K562 (cell line): ENCODE measurements around the gene MYOM1. TPM values are rescaled to one million over a fixed set of nuclear protein-coding genes. Genes with fewer than 3 reads are reported as not detected.

Experiments used
- ATAC-seq: fragments of 200-7000 bp; cut with Tn5 transposase; 3 replicates; pipeline ENCODE4 v1.9.1; 2020; ENCODE audit warnings: moderate library complexity
- BruUV-seq: library from RNA; stranded (reverse); fragments of 400-500 nt; replicated peaks from 2 replicates; lab custom pipeline; 2021; lab: Mats Ljungman, UMichigan
- CTCF ChIA-PET: fragments of 300-600 bp; formaldehyde crosslinking; extraction: SDS; loops from one replicate; lab custom pipeline; 2021; ENCODE audit warnings: low intra/inter-chr PET ratio; lab: Yijun Ruan, JAX
- POLR2A ChIA-PET: fragments of 300-600, 350-650 bp; sonication (Branson Sonifier 250); formaldehyde crosslinking; extraction: SDS; loops from one replicate; lab custom pipeline; 2021; ENCODE audit warnings: antibody characterized with exemption, inconsistent platforms; lab: Yijun Ruan, JAX
- DNase-seq, 4 experiments: peaks; one replicate each; pipeline versions ENCODE4 v3.0.0 to v3.0.0-alpha.2; 2011 to 2018; ENCODE audit warnings: low spot score in 3 of 4, mixed read lengths in 3 of 4; ENCODE audit errors: extremely low read depth in 1 of 4
- FAIRE-seq: peaks from 2 replicates; lab custom pipeline; 2011; peaks lifted over from hg19 to GRCh38; lab: Jason Lieb, UNC
- H2AFZ ChIP-seq: 2 replicates; pipeline ENCODE4 v1.6.0; 2011; ENCODE audit warnings: low read depth, low read length, control low read depth, inconsistent platforms
- H3K27ac ChIP-seq: fragments of 200-600 bp; 3 replicates; pipeline ENCODE4 v1.8.0; 2011; ENCODE audit warnings: low read depth, mild to moderate bottlenecking, control low read depth, inconsistent platforms, low read length, moderate library complexity, mixed read lengths; ENCODE audit errors: extremely low read depth
- H3K27me3 ChIP-seq, 2 experiments: fragments of 300-600 bp in 1 of 2; 2 replicates in 1 of 2; 3 replicates in 1 of 2; pipeline versions ENCODE4 v1.6.0 to v1.8.0; 2011; ENCODE audit warnings: inconsistent platforms in 2 of 2, low read length in 2 of 2, mild to moderate bottlenecking in 1 of 2, mixed read lengths in 1 of 2, moderate library complexity in 1 of 2; ENCODE audit not compliant: control insufficient read depth in 2 of 2, insufficient read depth in 2 of 2
- H3K36me3 ChIP-seq: fragments of 300-600 bp; 3 replicates; pipeline ENCODE4 v1.8.0; 2011; ENCODE audit warnings: mild to moderate bottlenecking, low read length, inconsistent platforms; ENCODE audit not compliant: control insufficient read depth, insufficient read depth
- H3K4me1 ChIP-seq, 2 experiments: fragments of 200-600 bp in 1 of 2; replicated peaks in 1 of 2; 2 replicates in 1 of 2; 3 replicates in 1 of 2; pipeline versions ENCODE4 v1.5.1 to v1.8.0; 2011; ENCODE audit warnings: inconsistent platforms in 2 of 2, low read length in 2 of 2, mild to moderate bottlenecking in 1 of 2, mixed read lengths in 1 of 2, moderate library complexity in 1 of 2; ENCODE audit not compliant: control insufficient read depth in 2 of 2, insufficient read depth in 2 of 2
- H3K4me2 ChIP-seq: 2 replicates; pipeline ENCODE4 v1.6.1; 2011; ENCODE audit warnings: low read length, control low read depth, inconsistent platforms, mixed read lengths; ENCODE audit not compliant: insufficient read depth
- H3K4me3 ChIP-seq: fragments of 200-600 bp; sonication (generic), shearing (Covaris generic); 2 replicates; pipeline ENCODE4 v1.5.1; 2016; ENCODE audit warnings: control low read depth, inconsistent platforms
- H3K79me2 ChIP-seq: fragments of 200-600 bp; 3 replicates; pipeline ENCODE4 v1.8.0; 2011; ENCODE audit warnings: low read length, inconsistent platforms; ENCODE audit not compliant: control insufficient read depth, insufficient read depth
- H3K9ac ChIP-seq, 2 experiments: 2 replicates each; pipeline versions ENCODE4 v1.6.0 to v1.6.1; 2011; ENCODE audit warnings: low read depth in 2 of 2, low read length in 2 of 2, control low read depth in 1 of 2, inconsistent platforms in 1 of 2, mild to moderate bottlenecking in 1 of 2, mixed read lengths in 1 of 2; ENCODE audit not compliant: insufficient read depth in 1 of 2
- H3K9me1 ChIP-seq: one replicate; pipeline ENCODE4 v1.6.0; 2011; ENCODE audit warnings: inconsistent platforms, mild to moderate bottlenecking, low read length, moderate library complexity; ENCODE audit not compliant: control insufficient read depth, insufficient read depth
- H3K9me3 ChIP-seq: replicated peaks from 2 replicates; pipeline ENCODE4 v1.5.1; 2011; ENCODE audit warnings: low read depth, low read length, inconsistent platforms; ENCODE audit not compliant: control insufficient read depth, insufficient read depth
- H4K20me1 ChIP-seq: replicated peaks from 2 replicates; pipeline ENCODE4 v1.6.1; 2011; ENCODE audit warnings: low read length, inconsistent platforms, mixed read lengths; ENCODE audit not compliant: control insufficient read depth, insufficient read depth
- MIER1 ChIP-seq: fragments of 450-650 bp; IDR thresholded peaks from 2 replicates; pipeline ENCODE4 v1.6.1; 2016; ENCODE audit warnings: antibody characterized with exemption, mild to moderate bottlenecking, low read depth
- TBL1XR1 ChIP-seq, 2 experiments: IDR thresholded peaks; 2 replicates each; pipeline ENCODE4 v1.6.1; 2012; ENCODE audit warnings: improper control_type of control experiment in 2 of 2, low read length in 2 of 2, mild to moderate bottlenecking in 1 of 2
- ZNF41 ChIP-seq: fragments of 250-450 bp; sonication (Bioruptor Pico); conservative IDR thresholded peaks from 2 replicates; pipeline ENCODE4 v1.4.0; 2020; ENCODE audit warnings: mild to moderate bottlenecking
- WGBS: fragments of 100-300 bp; shearing (Covaris generic); methylation state at CpG from one replicate; pipeline ENCODE4 v1.1.6; 2016; ENCODE audit warnings: low coverage, mixed read lengths; ENCODE audit not compliant: insufficient coverage; ENCODE audit errors: missing lambda C conversion rate; 5-methylcytosine and 5-hydroxymethylcytosine counted together
- in situ Hi-C: fragments of 300-500 bp; cut with MboI; formaldehyde crosslinking; loops from 4 replicates; pipeline ENCODE4 v1.15.0; 2018; ENCODE audit warnings: inconsistent platforms, mixed read lengths
- intact Hi-C: fragments of 100-400 bp; cut with micrococcal nuclease; formaldehyde crosslinking; loops from 2 replicates; pipeline ENCODE4 v1.14.2; 2022
- polyA plus RNA-seq, 8 experiments: library from polyadenylated mRNA; depleted of rRNA in 4 of 8; stranded (reverse) in 5 of 8; unstranded in 3 of 8; fragments of >200 nt; fragmentation: Nextera tagmentation in 2 of 8; fragmentation: Illumina TruSeq in 1 of 8; extraction: Ambion mirVana in 2 of 8; extraction: Trizol in 1 of 8; gene quantifications; 2 replicates each; pipeline versions ENCODE4 v1.2.1 to v1.2.3, GENCODE V29; 2011 to 2014; ENCODE audit warnings: inconsistent platforms in 1 of 8, missing spikeins in 1 of 8
- total RNA-seq, 7 experiments: library from RNA; depleted of rRNA in 6 of 7; stranded (reverse); fragments of >200 nt in 6 of 7; fragmentation: Illumina TruSeq in 2 of 7; extraction: Trizol in 2 of 7; gene quantifications; 2 replicates each; pipeline versions ENCODE4 v1.2.1 to v1.2.3, GENCODE V29; 2011 to 2021; ENCODE audit warnings: low replicate concordance in 1 of 7
- TF ChIP-seq, protein P1 (sequence below): fragments of 250-450 bp; sonication (Bioruptor Pico); IDR thresholded peaks from 2 replicates; pipeline ENCODE4 v1.5.0; 2021

MYOM1 gene
- total and polyA plus RNA-seq, 9 of the 15 experiments (the other 6 are each of a cell fraction or from before 2014, with no cell fraction given) = 0.01 to 0.62 (median 0.25) TPM

DNA sequence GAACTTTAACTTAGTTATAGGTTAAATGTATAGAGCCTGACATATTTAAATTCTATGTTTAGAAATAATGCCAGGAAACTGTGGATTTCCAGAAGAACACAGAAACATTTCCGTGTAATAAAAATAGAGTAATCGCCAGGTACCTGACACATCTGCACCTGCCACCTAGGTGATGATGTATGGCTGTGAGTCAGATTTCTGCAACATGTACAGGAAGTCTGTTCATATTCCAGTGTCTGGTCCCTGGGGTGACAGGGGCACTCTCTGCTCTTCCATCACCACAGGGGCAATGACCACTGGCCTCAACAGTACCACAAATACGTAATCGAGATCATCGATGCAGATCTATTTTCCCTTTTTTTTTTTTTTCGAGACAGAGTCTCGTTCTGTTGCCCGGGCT is 105.7 kb downstream of the MYOM1 start:
- no peak overlapping the region for H3K27ac ChIP-seq

More for the DNA sequence above, 105.7 kb downstream of the MYOM1 start:
- intact Hi-C loops = no loop called here
- Histone ChIP-seq H4K20me1 (no peaks in the 10 kb centered on the region), H3K9me3 (no peaks in the 10 kb centered on the region), H3K36me3 (no peaks in the 10 kb centered on the region)
- POLR2A ChIA-PET = interaction anchor here (1.3 kb wide), 1 partner anchor 25 kb away, joined by 4 read pairs; no protein-coding TSS in a partner anchor
- TF ChIP-seq, protein P1, sequence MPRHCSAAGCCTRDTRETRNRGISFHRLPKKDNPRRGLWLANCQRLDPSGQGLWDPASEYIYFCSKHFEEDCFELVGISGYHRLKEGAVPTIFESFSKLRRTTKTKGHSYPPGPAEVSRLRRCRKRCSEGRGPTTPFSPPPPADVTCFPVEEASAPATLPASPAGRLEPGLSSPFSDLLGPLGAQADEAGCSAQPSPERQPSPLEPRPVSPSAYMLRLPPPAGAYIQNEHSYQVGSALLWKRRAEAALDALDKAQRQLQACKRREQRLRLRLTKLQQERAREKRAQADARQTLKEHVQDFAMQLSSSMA (CRISPR knock-in tag) = no peak
- TF ChIP-seq TBL1XR1 (IDR thresholded peaks at IDR 0.05; ENCODE audit: low read length in 2 of 2) (no peak), MIER1 (no peak), ZNF41 (no peak)
- TF ChIP-seq, all 486 proteins: peak for 0
- in situ Hi-C loops = no loop called here
- Histone ChIP-seq H3K27me3 (no peaks in the 10 kb centered on the region), H3K4me1 (peaks cover 0 to 6% of the 10 kb centered on the region in 2 experiments; a peak in 3 of 5 replicates), H3K4me3 (no peak overlapping the region), H3K79me2 (no peaks in the 10 kb centered on the region), H2AFZ (no peak overlapping the region), H3K9ac (no peak overlapping the region), H3K9me1 (no peaks in the 10 kb centered on the region), H3K4me2 (no peak overlapping the region)
- BruUV-seq = no TSS peak
- FAIRE-seq (no peak), DNase-seq (no peak), ATAC-seq (no peak)
- 34% methylated on average over 6 of the region's 8 CpGs for WGBS
- CTCF ChIA-PET = interaction anchor here (0.6 to 0.7 kb wide), 2 partner anchors 11 to 182 kb away, joined by 3 to 4 read pairs; no protein-coding TSS in a partner anchor
